Measurements from ENCODE around the gene RIC8B. TPM values are rescaled to one million over a fixed set of nuclear protein-coding genes. Genes with fewer than 3 reads are reported as not detected.

RIC8B gene
- total RNA-seq, 1 experiment from 2014 or later = 29.0 TPM

- H3K9me3 ChIP-seq (ENCODE audit: control insufficient read depth, low read depth, low read length) = no peaks in the 10 kb centered on the region
- no peak overlapping the region for H3K14ac ChIP-seq (ENCODE audit: insufficient read depth, low read length)
- no peak overlapping the region for H2BK15ac ChIP-seq (ENCODE audit: low read depth, low read length)
- H2BK20ac ChIP-seq (ENCODE audit: low read depth, low read length, poor library complexity, severe bottlenecking) = no peak overlapping the region
- H3K18ac ChIP-seq (ENCODE audit: insufficient read length, low read depth, low read length) = no peak overlapping the region
- H3K27ac ChIP-seq (ENCODE audit: insufficient read length, low read depth, low read length) = no peak overlapping the region
- H4K91ac ChIP-seq (ENCODE audit: insufficient read length, low read depth, low read length) = no peak overlapping the region
- peaks cover 7 to 8% of the 10 kb centered on the region in 2 experiments; a peak in 2 of 4 replicates for H3K4me1 Mint-ChIP-seq
- H3K23ac ChIP-seq (ENCODE audit: insufficient read length, low read depth, low read length) = no peak overlapping the region
- no peaks in the 10 kb centered on the region; a peak in 1 of 5 replicates for H3K9me3 Mint-ChIP-seq
- no peaks in the 10 kb centered on the region for H3K23me2 ChIP-seq (ENCODE audit: insufficient read length, low read depth, low read length, poor library complexity, severe bottlenecking)
- H4K8ac ChIP-seq (replicated peaks; ENCODE audit: insufficient read length, low read depth, low read length) = no peak overlapping the region
- no peaks in the 10 kb centered on the region for H3K79me1 ChIP-seq (ENCODE audit: insufficient read depth, low read depth, low read length, poor library complexity, severe bottlenecking)
- no peak overlapping the region for H2BK5ac ChIP-seq (ENCODE audit: insufficient read length, low read length)
- no peaks in the 10 kb centered on the region; the same call in 1 of the 2 replicates for H3K27me3 Mint-ChIP-seq (ENCODE audit: low read depth)
- DNase-seq = no peak
- H3K27ac Mint-ChIP-seq = no peak overlapping the region
- no peak overlapping the region for H3K9ac ChIP-seq (ENCODE audit: extremely low read depth, insufficient read length, low read length)
- no peak overlapping the region for H2BK120ac ChIP-seq (ENCODE audit: low read depth, low read length, poor library complexity, severe bottlenecking)
- H3T11ph ChIP-seq (ENCODE audit: low read length) = no peak overlapping the region
- H3K4me1 ChIP-seq (ENCODE audit: insufficient read depth, low read length) = no peaks in the 10 kb centered on the region; the same call in 1 of the 2 replicates
- no peak overlapping the region for H2BK12ac ChIP-seq (ENCODE audit: insufficient read length, low read depth, low read length)
- H3K4ac ChIP-seq (ENCODE audit: low read depth, low read length) = no peak overlapping the region
- H3K36me3 Mint-ChIP-seq (ENCODE audit: insufficient read depth in 1 of 3, low read depth in 3 of 3) = no peaks in the 10 kb centered on the region
- no peaks in the 10 kb centered on the region for H3K79me2 ChIP-seq (ENCODE audit: insufficient read depth, low read length)
- H3K27me3 ChIP-seq (ENCODE audit: insufficient read depth, low read length) = no peaks in the 10 kb centered on the region
- H3K4me3 Mint-ChIP-seq = no peak overlapping the region
- no peak overlapping the region for H2AFZ ChIP-seq (ENCODE audit: low read length)
- WGBS (ENCODE audit: extremely low coverage, insufficient read length, low lambda C conversion rate) = no CpG with 5 or more reads among the region's 3 CpGs
- no peaks in the 10 kb centered on the region for H4K20me1 ChIP-seq (ENCODE audit: control insufficient read depth, insufficient read depth, insufficient read length)
- H3K56ac ChIP-seq (ENCODE audit: insufficient read length, low read depth, low read length) = no peak overlapping the region
- TF ChIP-seq CTCF (conservative IDR thresholded peaks at IDR 0.05) = no peak
- no peak overlapping the region for H4K5ac ChIP-seq (ENCODE audit: insufficient read length, low read depth, low read length)
- no peak overlapping the region for H2AK5ac ChIP-seq (ENCODE audit: insufficient read length, low read length)
- no peak overlapping the region for H3K4me2 ChIP-seq (ENCODE audit: insufficient read depth, insufficient read length, low read length)
Measured at GRCh38 chr12:106750524-106750923, 24.0 kb upstream of the RIC8B start.

Data from H9 (cell line).